Activated naive CD4-positive, alpha-beta T cell treated with anti-CD3 and anti-CD28 coated beads, Interleukin-2, amount 10 ng/mL, durations not matched to agents 7 days and 5 days (primary cell): ENCODE data around the gene SERP1.

Source experiments
- CTCF ChIA-PET: fragments of 350-600 bp; sonication (Branson Sonifier 250); formaldehyde crosslinking; loops from one replicate; lab custom pipeline; 2021; ENCODE audit warnings: antibody characterized with exemption; lab: Charles Lee
- DNase-seq: peaks from one replicate; pipeline ENCODE4 v3.0.0-alpha.2; 2020
- H3K27ac Mint-ChIP-seq: one replicate; pipeline ENCODE4 v1.8.0; 2021; ENCODE audit warnings: mild to moderate bottlenecking, moderate library complexity, mixed read lengths
- H3K27me3 Mint-ChIP-seq: one replicate; pipeline ENCODE4 v1.8.0; 2021; ENCODE audit warnings: mild to moderate bottlenecking, mixed read lengths
- H3K36me3 Mint-ChIP-seq: one replicate; pipeline ENCODE4 v1.8.0; 2021; ENCODE audit warnings: mixed read lengths
- H3K4me1 Mint-ChIP-seq: one replicate; pipeline ENCODE4 v1.8.0; 2021; ENCODE audit warnings: mixed read lengths
- H3K4me3 Mint-ChIP-seq: one replicate; pipeline ENCODE4 v1.8.0; 2021; ENCODE audit warnings: mild to moderate bottlenecking, moderate library complexity, mixed read lengths
- H3K9me3 Mint-ChIP-seq: one replicate; pipeline ENCODE4 v1.8.0; 2021; ENCODE audit warnings: mixed read lengths

Gene SERP1

DNA sequence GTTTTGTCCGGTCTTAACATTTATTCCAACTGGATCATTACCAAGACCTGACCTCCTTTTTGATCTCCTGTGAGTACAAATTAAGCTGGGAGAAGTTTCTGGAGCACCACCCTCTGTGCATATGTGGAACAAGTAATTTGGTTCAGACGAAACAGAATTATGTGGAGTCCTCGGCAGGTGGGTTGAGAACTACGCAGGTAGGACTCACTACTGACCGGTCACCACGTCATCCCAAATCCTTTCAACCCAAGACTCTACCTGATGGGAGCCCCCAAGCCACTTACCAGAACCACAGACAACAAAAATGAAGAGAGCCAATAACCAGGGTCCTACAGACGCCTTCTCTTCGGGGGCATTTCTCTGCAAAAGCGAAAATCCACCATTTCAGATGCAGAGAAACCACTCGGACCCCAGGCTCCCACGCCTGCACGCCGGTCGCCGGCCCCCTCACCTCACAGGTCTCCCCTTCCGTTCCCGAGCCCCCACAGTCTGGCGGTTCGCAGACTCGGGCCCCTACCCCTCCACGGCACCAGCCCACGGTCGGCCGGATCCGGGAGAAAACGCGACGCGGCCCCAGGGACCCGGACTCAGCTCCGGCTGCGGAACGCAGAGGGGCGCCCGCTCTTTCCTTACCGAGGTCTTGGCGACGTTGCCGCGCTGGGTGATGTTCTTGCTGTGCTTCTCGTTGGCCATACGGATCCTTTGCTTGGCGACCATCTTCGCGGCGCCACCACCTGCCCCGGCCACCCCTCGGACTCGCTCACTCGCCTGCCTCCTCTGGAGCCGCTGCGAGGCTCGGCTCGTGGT lies 674 bp downstream of the SERP1 start:
- Mint-ChIP-seq H3K36me3 (peaks cover 47% of the 10 kb centered on the region), H3K4me3 (peak overlapping the region; percentile 93), H3K4me1 (peaks cover 60% of the 10 kb centered on the region), H3K27me3 (no peaks in the 10 kb centered on the region), H3K9me3 (no peaks in the 10 kb centered on the region), H3K27ac (peak overlapping the region; percentile 95)
- peak; percentile 61 for DNase-seq
- CTCF ChIA-PET, result interaction anchor here (1.0 to 1.4 kb wide), 4 partner anchors 11 to 218 kb away, joined by 3 to 4 read pairs (median 4); no protein-coding TSS in a partner anchor

- H3K27ac Mint-ChIP-seq, result peak overlapping the region; percentile 43
Observed at GRCh38 chr3:150544726-150545125, 1.6 kb downstream of the SERP1 start.

DNA sequence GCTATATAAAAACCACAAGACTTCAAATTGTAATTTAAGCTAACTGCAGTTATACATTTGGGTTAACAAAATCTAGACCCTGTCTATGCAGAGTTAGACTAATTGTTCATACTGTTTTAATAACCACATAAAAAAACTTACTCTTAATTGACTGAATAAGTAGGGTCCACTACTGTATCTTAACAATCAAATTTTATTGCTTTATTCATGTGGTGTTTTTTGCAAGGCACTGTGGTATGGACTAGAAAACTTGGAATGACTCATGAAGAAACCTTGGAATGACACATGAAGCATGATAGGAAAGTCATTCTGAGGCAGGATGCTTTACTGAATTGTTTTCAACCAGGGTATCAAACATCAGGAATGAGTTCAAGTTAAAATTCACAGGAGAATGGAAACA lies 2.3 kb downstream of the SERP1 start:
- Mint-ChIP-seq H3K4me1 (peaks cover 52% of the 10 kb centered on the region), H3K27ac (no peak overlapping the region), H3K4me3 (peak overlapping the region; percentile 93), H3K27me3 (no peaks in the 10 kb centered on the region), H3K36me3 (peaks cover 42% of the 10 kb centered on the region), H3K9me3 (no peaks in the 10 kb centered on the region)
- CTCF ChIA-PET, result interaction anchor here (1.0 to 1.3 kb wide), 3 partner anchors 9 to 601 kb away, joined by 3 to 4 read pairs (median 3); no protein-coding TSS in a partner anchor
- DNase-seq, result no peak

More at GRCh38 chr3:150544726-150545125, 1.6 kb downstream of the SERP1 start:
- CTCF ChIA-PET, result interaction anchor here (1.2 to 1.4 kb wide), 4 partner anchors 10 to 601 kb away, joined by 3 to 4 read pairs (median 4); no protein-coding TSS in a partner anchor
- no peaks in the 10 kb centered on the region for H3K9me3 Mint-ChIP-seq
- peaks cover 45% of the 10 kb centered on the region for H3K36me3 Mint-ChIP-seq
- peak overlapping the region; percentile 93 for H3K4me3 Mint-ChIP-seq
- no peaks in the 10 kb centered on the region for H3K27me3 Mint-ChIP-seq
- no peak for DNase-seq
- H3K4me1 Mint-ChIP-seq, result peaks cover 56% of the 10 kb centered on the region

GRCh38 chr3:150543531-150543930 lies 2.8 kb downstream of the SERP1 start:
- Mint-ChIP-seq H3K4me3 (no peak overlapping the region), H3K27me3 (no peaks in the 10 kb centered on the region), H3K36me3 (peaks cover 39% of the 10 kb centered on the region), H3K27ac (no peak overlapping the region), H3K9me3 (no peaks in the 10 kb centered on the region), H3K4me1 (peaks cover 49% of the 10 kb centered on the region)
- no peak for DNase-seq
- CTCF ChIA-PET, result interaction anchor here (0.6 to 1.3 kb wide), 3 partner anchors 8 to 544 kb away, joined by 3 read pairs; no protein-coding TSS in a partner anchor

- H3K4me3 Mint-ChIP-seq, result no peak overlapping the region
- H3K36me3 Mint-ChIP-seq, result peaks cover 37% of the 10 kb centered on the region
Observed at GRCh38 chr3:150543128-150543527, 3.2 kb downstream of the SERP1 start.

DNA sequence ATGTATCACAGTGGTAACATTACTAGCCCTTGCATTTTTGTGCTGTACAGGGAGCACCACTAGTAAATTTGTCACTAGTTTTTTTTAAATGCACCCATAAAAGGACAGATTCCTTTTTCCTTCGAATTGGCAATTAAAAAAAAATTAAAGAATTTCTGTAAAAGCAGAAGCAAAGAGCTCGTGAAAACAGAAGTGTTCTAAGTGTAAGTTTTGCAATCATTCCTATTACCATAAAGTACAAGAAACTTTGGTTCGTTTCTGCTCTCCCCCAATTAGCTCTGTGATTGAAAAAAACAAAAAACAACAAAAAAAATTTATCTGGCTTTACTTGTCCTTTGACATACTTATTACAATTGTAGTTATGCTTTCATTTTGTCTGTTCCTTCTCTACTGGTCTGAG lies 5.3 kb downstream of the SERP1 start:
- Mint-ChIP-seq H3K4me1 (peaks cover 34% of the 10 kb centered on the region), H3K9me3 (no peaks in the 10 kb centered on the region), H3K4me3 (no peak overlapping the region), H3K36me3 (peaks cover 31% of the 10 kb centered on the region), H3K27me3 (no peaks in the 10 kb centered on the region), H3K27ac (no peak overlapping the region)
- CTCF ChIA-PET, result no interaction called here
- no peak for DNase-seq

More at GRCh38 chr3:150543128-150543527, 3.2 kb downstream of the SERP1 start:
- H3K4me1 Mint-ChIP-seq, result peaks cover 45% of the 10 kb centered on the region
- CTCF ChIA-PET, result interaction anchor here (0.6 to 1.3 kb wide), 3 partner anchors 89 to 544 kb away, joined by 3 read pairs; no protein-coding TSS in a partner anchor
- no peaks in the 10 kb centered on the region for H3K27me3 Mint-ChIP-seq
- no peaks in the 10 kb centered on the region for H3K9me3 Mint-ChIP-seq
- no peak for DNase-seq
- H3K27ac Mint-ChIP-seq, result no peak overlapping the region

GRCh38 chr3:150540297-150540696 lies 6.0 kb downstream of the SERP1 start:
- no peak overlapping the region for H3K4me3 Mint-ChIP-seq
- peaks cover 29% of the 10 kb centered on the region for H3K36me3 Mint-ChIP-seq
- CTCF ChIA-PET, result no interaction called here
- H3K9me3 Mint-ChIP-seq, result no peaks in the 10 kb centered on the region
- peaks cover 33% of the 10 kb centered on the region for H3K4me1 Mint-ChIP-seq
- no peaks in the 10 kb centered on the region for H3K27me3 Mint-ChIP-seq
- no peak overlapping the region for H3K27ac Mint-ChIP-seq
- no peak for DNase-seq

GRCh38 chr3:150538324-150539208 lies 7.7 kb downstream of the SERP1 start:
- Mint-ChIP-seq H3K36me3 (peaks cover 17% of the 10 kb centered on the region), H3K4me1 (peaks cover 18% of the 10 kb centered on the region), H3K9me3 (no peaks in the 10 kb centered on the region), H3K4me3 (no peak overlapping the region), H3K27ac (no peak overlapping the region), H3K27me3 (no peaks in the 10 kb centered on the region)
- CTCF ChIA-PET, result interaction anchor here (1.4 to 1.7 kb wide), 2 partner anchors 11 to 182 kb away, joined by 3 to 4 read pairs; no protein-coding TSS in a partner anchor
- DNase-seq, result no peak

GRCh38 chr3:150535204-150535603 lies 11.1 kb downstream of the SERP1 start:
- Mint-ChIP-seq H3K27me3 (no peaks in the 10 kb centered on the region), H3K4me3 (no peak overlapping the region), H3K4me1 (peaks cover 6% of the 10 kb centered on the region), H3K36me3 (no peaks in the 10 kb centered on the region), H3K27ac (no peak overlapping the region), H3K9me3 (no peaks in the 10 kb centered on the region)
- CTCF ChIA-PET, result interaction anchor here (1.4 to 1.5 kb wide), 2 partner anchors 9 to 10 kb away, joined by 3 to 4 read pairs; no protein-coding TSS in a partner anchor
- DNase-seq, result no peak

DNA sequence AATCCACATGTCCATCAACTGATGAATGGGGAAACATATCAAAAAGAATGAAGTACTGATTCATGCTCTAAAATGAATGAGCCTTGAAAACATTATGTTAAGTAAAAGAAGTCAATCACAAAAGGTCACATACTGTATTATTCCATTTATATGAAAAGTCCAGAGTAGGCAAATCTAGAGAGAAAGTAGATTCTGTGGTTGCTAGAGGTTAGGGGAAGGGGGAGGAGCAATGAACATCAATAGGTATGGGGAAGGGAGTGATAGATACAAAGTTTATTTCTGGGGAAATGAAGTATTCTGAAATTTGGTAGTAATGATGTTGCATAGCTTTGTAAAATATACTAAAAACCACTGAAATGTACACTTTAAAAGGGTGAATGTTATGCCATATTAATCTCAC lies 14.5 kb downstream of the SERP1 start:
- CTCF ChIA-PET, result no interaction called here
- no peaks in the 10 kb centered on the region for H3K9me3 Mint-ChIP-seq
- H3K27ac Mint-ChIP-seq, result no peak overlapping the region
- DNase-seq, result no peak
- no peaks in the 10 kb centered on the region for H3K27me3 Mint-ChIP-seq
- no peak overlapping the region for H3K4me3 Mint-ChIP-seq
- H3K4me1 Mint-ChIP-seq, result peaks cover 6% of the 10 kb centered on the region
- H3K36me3 Mint-ChIP-seq, result no peaks in the 10 kb centered on the region

DNA sequence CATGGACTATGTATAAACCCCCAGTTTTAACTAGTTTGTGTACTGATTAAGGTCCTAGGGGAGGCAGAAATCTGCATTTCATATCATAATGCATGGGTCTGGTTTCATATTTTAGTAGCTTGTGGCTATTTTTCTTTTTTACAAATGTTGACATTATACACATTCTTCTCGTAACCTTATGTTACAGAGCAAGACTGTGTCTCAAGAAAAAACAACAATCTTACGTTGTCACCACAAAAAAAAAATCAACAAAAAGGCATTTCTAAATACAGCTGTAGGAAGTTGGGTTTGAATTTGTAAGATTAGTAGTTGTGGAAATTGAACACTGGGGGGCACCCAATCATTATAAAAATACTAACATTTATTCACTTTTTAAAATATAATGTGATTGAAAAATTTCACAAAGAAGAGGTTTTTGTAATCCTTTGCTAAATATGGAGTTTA lies 17.9 kb downstream of the SERP1 start:
- no peaks in the 10 kb centered on the region for H3K36me3 Mint-ChIP-seq
- H3K4me1 Mint-ChIP-seq, result peaks cover 6% of the 10 kb centered on the region
- peaks cover 2% of the 10 kb centered on the region for H3K27me3 Mint-ChIP-seq
- CTCF ChIA-PET, result interaction anchor here (0.7 to 3.0 kb wide), 9 partner anchors 9 to 617 kb away, joined by 3 to 10 read pairs (median 3); partner anchors contain the start of gene EIF2A
- H3K27ac Mint-ChIP-seq, result no peak overlapping the region
- H3K4me3 Mint-ChIP-seq, result no peak overlapping the region
- no peaks in the 10 kb centered on the region for H3K9me3 Mint-ChIP-seq
- no peak for DNase-seq

GRCh38 chr3:150527464-150528255 lies 18.6 kb downstream of the SERP1 start:
- CTCF ChIA-PET, result interaction anchor here (0.7 to 3.0 kb wide), 8 partner anchors 10 to 640 kb away, joined by 3 to 10 read pairs (median 3); no protein-coding TSS in a partner anchor
- no peak overlapping the region for H3K4me3 Mint-ChIP-seq
- peaks cover 6% of the 10 kb centered on the region for H3K4me1 Mint-ChIP-seq
- no peaks in the 10 kb centered on the region for H3K9me3 Mint-ChIP-seq
- no peak overlapping the region for H3K27ac Mint-ChIP-seq
- H3K36me3 Mint-ChIP-seq, result no peaks in the 10 kb centered on the region
- DNase-seq, result no peak
- H3K27me3 Mint-ChIP-seq, result peaks cover 5% of the 10 kb centered on the region

DNA sequence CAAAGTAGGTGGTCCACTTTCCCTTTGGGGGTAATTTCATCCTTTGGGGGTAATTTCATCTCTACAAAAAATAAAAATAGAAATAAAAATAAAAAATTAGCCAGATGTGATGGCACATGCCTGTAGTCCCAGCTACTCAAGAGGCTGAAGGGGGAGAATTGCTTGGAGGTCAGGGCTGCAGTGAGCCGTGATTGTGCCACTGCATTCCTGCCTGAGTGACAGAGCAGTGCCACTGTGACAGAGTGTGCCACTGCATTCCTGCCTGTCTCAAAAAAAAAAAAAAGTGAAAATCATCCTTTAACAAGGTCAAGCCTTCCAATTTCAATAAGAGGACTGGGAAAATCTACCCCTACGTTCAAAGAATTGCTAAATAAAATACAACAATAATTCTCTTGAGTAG lies 22.8 kb downstream of the SERP1 start:
- no peaks in the 10 kb centered on the region for H3K9me3 Mint-ChIP-seq
- no peaks in the 10 kb centered on the region for H3K4me1 Mint-ChIP-seq
- DNase-seq, result no peak
- H3K4me3 Mint-ChIP-seq, result no peak overlapping the region
- H3K27me3 Mint-ChIP-seq, result peaks cover 14% of the 10 kb centered on the region
- CTCF ChIA-PET, result no interaction called here
- H3K27ac Mint-ChIP-seq, result no peak overlapping the region
- no peaks in the 10 kb centered on the region for H3K36me3 Mint-ChIP-seq
